ENCODE results near the gene FAM78B.

The FAM78B gene

GRCh38 chr1:166165661-166166328 is 1.0 kb downstream of the FAM78B start:
- H3K4me3 ChIP-seq (ENCODE audit: extremely low read depth, insufficient read depth, low read length, poor library complexity, severe bottlenecking), result peak overlapping the region; percentile 46
- WGBS, 2 experiments (ENCODE audit: insufficient coverage in 2 of 2), result 0 to 1% methylated on average over 39 to 43 of the region's 61 CpGs
- no peaks in the 10 kb centered on the region for H3K36me3 ChIP-seq (ENCODE audit: control insufficient read depth, insufficient read depth, low read length)

GRCh38 chr1:166164995-166165660 is 1.7 kb downstream of the FAM78B start:
- Histone ChIP-seq H3K4me3 (ENCODE audit: extremely low read depth, insufficient read depth, low read length, poor library complexity, severe bottlenecking) (peak overlapping the region; percentile 46), H3K9me3 (ENCODE audit: control insufficient read depth, low read length) (no peaks in the 10 kb centered on the region), H3K4me1 (ENCODE audit: control insufficient read depth, insufficient read depth, low read length, poor library complexity, severe bottlenecking) (peaks cover 7% of the 10 kb centered on the region), H3K36me3 (ENCODE audit: control insufficient read depth, insufficient read depth, low read length) (no peaks in the 10 kb centered on the region), H3K27ac (ENCODE audit: low read depth, low read length, severe bottlenecking) (no peak overlapping the region)
- 0 to 1% methylated on average over 37 to 54 of the region's 56 CpGs for WGBS, 2 experiments (ENCODE audit: insufficient coverage in 2 of 2)

More at GRCh38 chr1:166165661-166166328, 1.0 kb downstream of the FAM78B start:
- H3K9me3 ChIP-seq (ENCODE audit: control insufficient read depth, low read length), result no peaks in the 10 kb centered on the region
- no peak overlapping the region for H3K27ac ChIP-seq (ENCODE audit: low read depth, low read length, severe bottlenecking)
- H3K4me1 ChIP-seq (ENCODE audit: control insufficient read depth, insufficient read depth, low read length, poor library complexity, severe bottlenecking), result peaks cover 7% of the 10 kb centered on the region

DNA sequence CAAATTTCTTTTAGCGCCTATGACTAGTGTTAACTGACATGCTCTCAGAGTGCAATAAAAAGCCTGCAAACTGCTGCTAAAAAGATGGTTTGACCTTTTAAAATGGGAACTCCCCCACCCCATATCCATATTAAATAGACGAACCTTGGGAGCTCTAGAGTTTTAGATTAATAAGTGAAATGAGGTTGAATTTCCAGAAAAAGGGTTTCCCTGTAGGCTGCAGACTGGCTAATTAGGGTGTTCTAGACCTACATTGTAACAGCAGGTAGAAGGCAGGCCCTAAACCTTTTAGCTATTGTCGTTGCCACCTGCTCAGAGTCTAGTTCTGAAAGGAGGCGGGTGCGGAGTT is 2.2 kb downstream of the FAM78B start:
- H3K4me1 ChIP-seq (ENCODE audit: control insufficient read depth, insufficient read depth, low read length, poor library complexity, severe bottlenecking), result peaks cover 7% of the 10 kb centered on the region
- WGBS, 2 experiments (ENCODE audit: insufficient coverage in 2 of 2), result 0 to 25% methylated on average over 3 to 4 of the region's 5 CpGs
- H3K4me3 ChIP-seq (ENCODE audit: extremely low read depth, insufficient read depth, low read length, poor library complexity, severe bottlenecking), result no peak overlapping the region
- H3K36me3 ChIP-seq (ENCODE audit: control insufficient read depth, insufficient read depth, low read length), result no peaks in the 10 kb centered on the region
- no peak overlapping the region for H3K27ac ChIP-seq (ENCODE audit: low read depth, low read length, severe bottlenecking)
- no peaks in the 10 kb centered on the region for H3K9me3 ChIP-seq (ENCODE audit: control insufficient read depth, low read length)

DNA sequence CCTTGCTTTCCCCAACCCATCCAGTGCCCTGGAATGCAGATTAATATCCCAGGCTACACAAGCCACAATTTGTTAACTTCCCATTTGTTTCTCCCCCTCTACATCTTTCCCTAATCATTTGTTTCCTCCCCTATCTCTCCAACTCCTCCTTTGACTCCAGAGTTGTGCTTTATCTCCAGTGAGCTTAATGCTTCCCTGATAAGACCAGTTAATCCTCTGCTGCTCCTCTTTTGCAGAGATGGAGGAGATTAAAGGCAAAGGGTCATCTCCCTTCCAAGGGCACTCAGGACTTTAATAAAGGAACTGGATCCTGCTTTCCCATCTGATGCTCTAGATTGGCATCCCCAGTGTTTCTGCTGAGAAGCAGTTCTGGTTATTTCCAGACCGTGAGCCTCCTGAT is 7.1 kb downstream of the FAM78B start:
- Histone ChIP-seq H3K27ac (ENCODE audit: low read depth, low read length, severe bottlenecking) (no peak overlapping the region), H3K36me3 (ENCODE audit: control insufficient read depth, insufficient read depth, low read length) (no peaks in the 10 kb centered on the region), H3K4me3 (ENCODE audit: extremely low read depth, insufficient read depth, low read length, poor library complexity, severe bottlenecking) (no peak overlapping the region), H3K9me3 (ENCODE audit: control insufficient read depth, low read length) (no peaks in the 10 kb centered on the region), H3K4me1 (ENCODE audit: control insufficient read depth, insufficient read depth, low read length, poor library complexity, severe bottlenecking) (peaks cover 5% of the 10 kb centered on the region)
- 73% methylated on average over 1 of the region's 1 CpG; no CpG with 5 or more reads in 1 of the 2 experiments for WGBS, 2 experiments (ENCODE audit: insufficient coverage in 2 of 2)

DNA sequence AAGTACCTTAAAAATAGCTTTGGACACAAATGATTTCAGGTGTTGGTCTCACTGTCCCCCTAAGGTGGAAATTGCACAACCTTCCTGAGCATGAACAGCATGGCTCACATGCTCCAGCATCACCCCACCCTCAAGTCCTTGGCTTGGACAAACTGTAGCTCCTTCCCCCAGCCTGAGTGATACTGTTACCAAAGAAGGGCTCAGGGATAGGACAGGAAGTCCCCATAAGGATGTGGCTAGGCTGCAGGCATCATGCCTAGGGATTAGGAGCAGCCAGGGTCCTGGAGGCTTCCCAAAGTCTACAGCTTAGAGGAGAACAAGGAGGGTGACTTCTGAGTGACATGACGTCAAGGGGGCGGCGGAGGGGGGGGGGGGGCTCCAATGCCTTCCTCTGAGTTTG is 10.1 kb downstream of the FAM78B start:
- no peaks in the 10 kb centered on the region for H3K36me3 ChIP-seq (ENCODE audit: control insufficient read depth, insufficient read depth, low read length)
- H3K4me3 ChIP-seq (ENCODE audit: extremely low read depth, insufficient read depth, low read length, poor library complexity, severe bottlenecking), result no peak overlapping the region
- H3K9me3 ChIP-seq (ENCODE audit: control insufficient read depth, low read length), result no peaks in the 10 kb centered on the region
- peaks cover 5% of the 10 kb centered on the region for H3K4me1 ChIP-seq (ENCODE audit: control insufficient read depth, insufficient read depth, low read length, poor library complexity, severe bottlenecking)
- WGBS, 2 experiments (ENCODE audit: insufficient coverage in 2 of 2), result 81% methylated on average over 2 of the region's 3 CpGs; no CpG with 5 or more reads in 1 of the 2 experiments
- no peak overlapping the region for H3K27ac ChIP-seq (ENCODE audit: low read depth, low read length, severe bottlenecking)

DNA sequence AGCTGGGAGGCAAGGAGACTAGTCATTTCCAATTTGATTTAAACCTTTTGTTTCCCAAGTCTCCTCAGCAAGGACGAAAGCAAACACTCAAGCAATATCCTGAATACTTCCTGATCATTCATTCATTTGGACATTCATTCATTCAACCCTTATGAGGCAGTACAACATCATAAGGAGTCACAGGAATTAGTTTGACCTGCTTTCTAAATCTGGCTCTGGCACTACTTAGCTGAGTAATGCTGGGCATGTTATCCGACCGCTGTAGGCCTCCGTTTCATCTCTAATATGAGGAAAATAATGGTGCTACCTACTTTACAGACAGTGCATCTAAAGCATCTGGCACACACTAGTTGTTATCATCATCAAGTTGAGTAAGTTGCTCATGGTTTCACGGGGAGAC is 11.7 kb downstream of the FAM78B start:
- 64 to 95% methylated on average over 2 to 3 of the region's 5 CpGs for WGBS, 2 experiments (ENCODE audit: insufficient coverage in 2 of 2)

GRCh38 chr1:166153525-166154314 is 13.1 kb downstream of the FAM78B start:
- WGBS, 2 experiments (ENCODE audit: insufficient coverage in 2 of 2), result 71 to 85% methylated on average over 1 to 5 of the region's 5 CpGs
- Histone ChIP-seq H3K36me3 (ENCODE audit: control insufficient read depth, insufficient read depth, low read length) (no peaks in the 10 kb centered on the region), H3K4me3 (ENCODE audit: extremely low read depth, insufficient read depth, low read length, poor library complexity, severe bottlenecking) (no peak overlapping the region), H3K9me3 (ENCODE audit: control insufficient read depth, low read length) (no peaks in the 10 kb centered on the region), H3K4me1 (ENCODE audit: control insufficient read depth, insufficient read depth, low read length, poor library complexity, severe bottlenecking) (peaks cover 2% of the 10 kb centered on the region), H3K27ac (ENCODE audit: low read depth, low read length, severe bottlenecking) (no peak overlapping the region)

More for the DNA sequence above, 11.7 kb downstream of the FAM78B start:
- Histone ChIP-seq H3K9me3 (ENCODE audit: control insufficient read depth, low read length) (no peaks in the 10 kb centered on the region), H3K4me1 (ENCODE audit: control insufficient read depth, insufficient read depth, low read length, poor library complexity, severe bottlenecking) (peaks cover 5% of the 10 kb centered on the region), H3K4me3 (ENCODE audit: extremely low read depth, insufficient read depth, low read length, poor library complexity, severe bottlenecking) (no peak overlapping the region), H3K27ac (ENCODE audit: low read depth, low read length, severe bottlenecking) (no peak overlapping the region), H3K36me3 (ENCODE audit: control insufficient read depth, insufficient read depth, low read length) (no peaks in the 10 kb centered on the region)

DNA sequence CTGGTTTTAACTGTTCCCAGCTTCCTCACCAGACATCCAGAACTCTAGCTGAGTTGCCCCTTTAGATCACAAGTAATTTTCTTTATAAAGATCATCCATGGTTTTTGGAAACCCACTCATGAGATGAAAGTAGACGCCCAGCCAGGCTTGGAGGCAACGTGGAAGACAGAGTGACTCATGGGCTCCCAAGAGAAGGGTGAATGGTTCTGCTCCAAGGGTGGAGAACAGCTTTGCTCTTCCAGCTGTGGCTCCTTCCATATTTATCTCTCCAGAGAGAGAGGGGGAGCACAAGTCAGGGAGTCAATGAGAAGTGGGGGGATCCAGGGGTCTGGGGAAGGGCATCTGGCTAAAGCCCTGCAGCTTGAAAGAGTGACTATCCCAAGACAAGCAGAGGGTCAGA is 13.8 kb downstream of the FAM78B start:
- WGBS, 2 experiments (ENCODE audit: insufficient coverage in 2 of 2), result 76 to 100% methylated on average over 2 of the region's 2 CpGs

GRCh38 chr1:166151804-166152203 is 15.0 kb downstream of the FAM78B start:
- Histone ChIP-seq H3K36me3 (ENCODE audit: control insufficient read depth, insufficient read depth, low read length) (no peaks in the 10 kb centered on the region), H3K9me3 (ENCODE audit: control insufficient read depth, low read length) (no peaks in the 10 kb centered on the region), H3K4me3 (ENCODE audit: extremely low read depth, insufficient read depth, low read length, poor library complexity, severe bottlenecking) (no peak overlapping the region), H3K4me1 (ENCODE audit: control insufficient read depth, insufficient read depth, low read length, poor library complexity, severe bottlenecking) (no peaks in the 10 kb centered on the region), H3K27ac (ENCODE audit: low read depth, low read length, severe bottlenecking) (no peak overlapping the region)
- 88 to 92% methylated on average over 5 of the region's 5 CpGs for WGBS, 2 experiments (ENCODE audit: insufficient coverage in 2 of 2)

More for the DNA sequence above, 13.8 kb downstream of the FAM78B start:
- no peak overlapping the region for H3K4me3 ChIP-seq (ENCODE audit: extremely low read depth, insufficient read depth, low read length, poor library complexity, severe bottlenecking)
- no peak overlapping the region for H3K27ac ChIP-seq (ENCODE audit: low read depth, low read length, severe bottlenecking)
- H3K4me1 ChIP-seq (ENCODE audit: control insufficient read depth, insufficient read depth, low read length, poor library complexity, severe bottlenecking), result no peaks in the 10 kb centered on the region
- H3K9me3 ChIP-seq (ENCODE audit: control insufficient read depth, low read length), result no peaks in the 10 kb centered on the region
- H3K36me3 ChIP-seq (ENCODE audit: control insufficient read depth, insufficient read depth, low read length), result no peaks in the 10 kb centered on the region

DNA sequence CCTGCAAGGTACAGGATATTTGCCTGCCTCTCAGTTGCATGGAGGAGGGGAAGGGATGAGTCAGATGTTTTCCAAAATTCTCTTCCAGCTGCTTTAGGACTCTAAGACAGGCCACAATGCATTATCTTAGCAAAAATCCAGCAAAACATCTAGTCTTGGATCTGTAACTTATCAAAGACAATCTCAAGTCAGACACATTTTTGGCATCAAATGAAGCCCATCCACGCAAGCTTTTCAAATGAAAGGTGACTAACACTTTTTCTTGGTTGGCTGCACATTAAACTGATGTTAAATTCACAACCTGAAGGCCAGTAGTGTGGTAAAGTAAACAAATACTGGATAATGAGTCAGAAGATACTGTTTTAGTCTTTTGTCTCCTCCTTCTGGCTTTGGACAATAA is 21.3 kb downstream of the FAM78B start:
- no peaks in the 10 kb centered on the region for H3K9me3 ChIP-seq (ENCODE audit: control insufficient read depth, low read length)
- 36% methylated on average over 1 of the region's 1 CpG; no CpG with 5 or more reads in 1 of the 2 experiments for WGBS, 2 experiments (ENCODE audit: insufficient coverage in 2 of 2)
- no peaks in the 10 kb centered on the region for H3K36me3 ChIP-seq (ENCODE audit: control insufficient read depth, insufficient read depth, low read length)
- no peak overlapping the region for H3K27ac ChIP-seq (ENCODE audit: low read depth, low read length, severe bottlenecking)
- H3K4me3 ChIP-seq (ENCODE audit: extremely low read depth, insufficient read depth, low read length, poor library complexity, severe bottlenecking), result no peak overlapping the region
- no peaks in the 10 kb centered on the region for H3K4me1 ChIP-seq (ENCODE audit: control insufficient read depth, insufficient read depth, low read length, poor library complexity, severe bottlenecking)

Data from mesodermal cell (in vitro differentiated cells).